Endothelial cell of umbilical vein (primary cell): ENCODE measurements around the gene GFAP.

Experiments
- CTCF ChIP-seq, 2 donors: IDR thresholded peaks; 1 replicate in 1 of 2; 2 replicates in 1 of 2; pipeline ENCODE4 v1.5.1; 2011; ENCODE audit warnings: low read length in 2 of 2, mild to moderate bottlenecking in 2 of 2, moderate library complexity in 2 of 2, control low read depth in 1 of 2, inconsistent platforms in 1 of 2, low read depth in 1 of 2; ENCODE audit not compliant: insufficient read depth in 1 of 2; ENCODE audit errors: extremely low read depth in 1 of 2
- MAX ChIP-seq: IDR thresholded peaks from 2 replicates; pipeline ENCODE4 v1.6.1; 2011; ENCODE audit not compliant: insufficient read depth, insufficient read length

- TF ChIP-seq CTCF (IDR thresholded peaks at IDR 0.05; ENCODE audit: extremely low read depth in 1 of 2, insufficient read depth in 1 of 2, low read depth in 1 of 2, low read length in 2 of 2) (no peak), MAX (no peak)
These were observed 821 bp upstream of the GFAP start for GRCh38 chr17:44915862-44916780.
